ENCODE results near the gene HOXD8.

Gene HOXD8

GRCh38 chr2:176164611-176165369 is 35.3 kb downstream of the HOXD8 start:
- Histone ChIP-seq H3K4me1 (ENCODE audit: control insufficient read depth in 1 of 2, insufficient read depth in 1 of 2, low read depth in 1 of 2, low read length in 1 of 2) (peaks cover 4 to 7% of the 10 kb centered on the region in 2 experiments), H3K27me3 (peaks cover 100% of the 10 kb centered on the region), H3K4me3 (ENCODE audit: low read depth in 1 of 2, low read length in 1 of 2) (no peak overlapping the region)

DNA sequence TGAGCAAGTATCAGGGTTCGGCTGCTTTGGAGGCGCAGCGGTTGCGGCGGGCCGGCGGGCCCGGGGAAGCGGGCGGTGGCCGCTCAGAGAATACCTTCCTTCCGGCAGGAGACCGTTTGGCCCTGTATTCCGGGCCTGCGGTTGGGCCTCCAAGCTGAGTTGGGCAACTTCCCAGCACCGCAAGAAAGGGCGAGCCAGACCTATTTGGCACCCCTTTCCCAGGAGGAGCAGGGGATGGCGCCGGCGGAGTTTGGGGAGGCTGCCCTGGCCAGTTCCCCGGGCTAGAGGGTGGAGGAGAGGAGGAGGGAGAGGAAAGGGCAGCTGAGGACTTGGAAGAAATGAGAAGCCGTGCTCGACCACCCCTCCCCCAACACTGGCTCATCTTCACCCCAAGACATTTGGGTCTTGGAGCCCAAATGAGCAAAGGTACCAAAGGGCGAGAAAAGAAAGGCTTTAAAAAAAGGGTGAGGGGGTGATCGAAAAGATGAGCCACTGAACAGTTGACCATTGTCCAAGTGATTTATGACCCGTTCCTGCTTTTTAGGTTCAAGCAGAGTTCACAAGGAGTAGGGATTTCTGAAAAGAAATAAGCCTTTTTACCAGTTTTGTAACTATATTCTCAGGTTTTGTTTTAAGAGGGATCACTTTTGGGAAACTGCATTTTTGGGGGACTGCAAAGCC is 36.0 kb downstream of the HOXD8 start:
- TF ChIP-seq, protein P1, sequence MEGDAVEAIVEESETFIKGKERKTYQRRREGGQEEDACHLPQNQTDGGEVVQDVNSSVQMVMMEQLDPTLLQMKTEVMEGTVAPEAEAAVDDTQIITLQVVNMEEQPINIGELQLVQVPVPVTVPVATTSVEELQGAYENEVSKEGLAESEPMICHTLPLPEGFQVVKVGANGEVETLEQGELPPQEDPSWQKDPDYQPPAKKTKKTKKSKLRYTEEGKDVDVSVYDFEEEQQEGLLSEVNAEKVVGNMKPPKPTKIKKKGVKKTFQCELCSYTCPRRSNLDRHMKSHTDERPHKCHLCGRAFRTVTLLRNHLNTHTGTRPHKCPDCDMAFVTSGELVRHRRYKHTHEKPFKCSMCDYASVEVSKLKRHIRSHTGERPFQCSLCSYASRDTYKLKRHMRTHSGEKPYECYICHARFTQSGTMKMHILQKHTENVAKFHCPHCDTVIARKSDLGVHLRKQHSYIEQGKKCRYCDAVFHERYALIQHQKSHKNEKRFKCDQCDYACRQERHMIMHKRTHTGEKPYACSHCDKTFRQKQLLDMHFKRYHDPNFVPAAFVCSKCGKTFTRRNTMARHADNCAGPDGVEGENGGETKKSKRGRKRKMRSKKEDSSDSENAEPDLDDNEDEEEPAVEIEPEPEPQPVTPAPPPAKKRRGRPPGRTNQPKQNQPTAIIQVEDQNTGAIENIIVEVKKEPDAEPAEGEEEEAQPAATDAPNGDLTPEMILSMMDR (IDR thresholded peaks at IDR 0.05), result no peak
- Histone ChIP-seq H3K27me3 (peaks cover 100% of the 10 kb centered on the region), H3K4me1 (ENCODE audit: control insufficient read depth in 1 of 2, insufficient read depth in 1 of 2, low read depth in 1 of 2, low read length in 1 of 2) (peaks cover 4 to 7% of the 10 kb centered on the region in 2 experiments), H3K9me3 (no peaks in the 10 kb centered on the region), H3K4me3 (ENCODE audit: low read depth in 1 of 2, low read length in 1 of 2) (no peak overlapping the region), H3K36me3 (no peaks in the 10 kb centered on the region), H3K27ac (no peak overlapping the region)

More at GRCh38 chr2:176164611-176165369, 35.3 kb downstream of the HOXD8 start:
- H3K36me3 ChIP-seq, result no peaks in the 10 kb centered on the region
- no peak overlapping the region for H3K27ac ChIP-seq
- no peaks in the 10 kb centered on the region for H3K9me3 ChIP-seq
- TF ChIP-seq, protein P1 (IDR thresholded peaks at IDR 0.05), result no peak

GRCh38 chr2:176166272-176166671 is 36.8 kb downstream of the HOXD8 start:
- H3K27me3 ChIP-seq, result peaks cover 100% of the 10 kb centered on the region
- TF ChIP-seq, protein P1 (IDR thresholded peaks at IDR 0.05), result no peak
- no peaks in the 10 kb centered on the region for H3K36me3 ChIP-seq
- no peaks in the 10 kb centered on the region for H3K9me3 ChIP-seq
- H3K4me3 ChIP-seq (ENCODE audit: low read depth in 1 of 2, low read length in 1 of 2), result no peak overlapping the region
- H3K27ac ChIP-seq, result no peak overlapping the region
- H3K4me1 ChIP-seq (ENCODE audit: control insufficient read depth in 1 of 2, insufficient read depth in 1 of 2, low read depth in 1 of 2, low read length in 1 of 2), result peaks cover 4 to 7% of the 10 kb centered on the region in 2 experiments

DNA sequence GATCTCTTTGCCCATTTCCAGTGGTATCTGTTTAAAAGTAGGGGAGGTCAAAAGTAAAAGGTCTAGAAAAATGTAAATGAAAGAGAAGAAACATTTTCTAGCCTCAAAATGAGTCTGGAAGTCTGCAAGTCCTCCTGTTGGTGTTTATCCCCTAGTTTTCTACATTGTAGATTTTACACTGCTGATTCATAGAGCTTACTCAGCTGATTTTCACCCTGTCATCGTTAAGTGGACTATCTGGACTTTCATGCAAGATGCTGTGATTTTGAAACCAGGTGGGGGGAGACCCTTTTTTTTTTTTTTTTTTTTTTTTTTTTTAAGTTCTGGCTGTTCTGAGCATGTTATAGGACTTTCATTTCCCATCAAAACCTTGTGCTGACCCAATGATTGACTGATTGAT is 37.9 kb downstream of the HOXD8 start:
- H3K4me3 ChIP-seq (ENCODE audit: low read depth in 1 of 2, low read length in 1 of 2), result no peak overlapping the region
- H3K27ac ChIP-seq, result no peak overlapping the region
- H3K9me3 ChIP-seq, result no peaks in the 10 kb centered on the region
- H3K36me3 ChIP-seq, result no peaks in the 10 kb centered on the region
- TF ChIP-seq, protein P1 (IDR thresholded peaks at IDR 0.05), result no peak
- H3K4me1 ChIP-seq (ENCODE audit: control insufficient read depth in 1 of 2, insufficient read depth in 1 of 2, low read depth in 1 of 2, low read length in 1 of 2), result peaks cover 4 to 7% of the 10 kb centered on the region in 2 experiments
- peaks cover 100% of the 10 kb centered on the region for H3K27me3 ChIP-seq

- no peaks in the 10 kb centered on the region for H3K36me3 ChIP-seq
- TF ChIP-seq, protein P1 (IDR thresholded peaks at IDR 0.05), result no peak
- H3K27me3 ChIP-seq, result peaks cover 100% of the 10 kb centered on the region
- H3K4me3 ChIP-seq (ENCODE audit: low read depth in 1 of 2, low read length in 1 of 2), result no peak overlapping the region
- H3K27ac ChIP-seq, result no peak overlapping the region
- H3K9me3 ChIP-seq, result no peaks in the 10 kb centered on the region
- peaks cover 4 to 7% of the 10 kb centered on the region in 2 experiments for H3K4me1 ChIP-seq (ENCODE audit: control insufficient read depth in 1 of 2, insufficient read depth in 1 of 2, low read depth in 1 of 2, low read length in 1 of 2)
Measured at GRCh38 chr2:176169181-176169580, 39.7 kb downstream of the HOXD8 start.

Measured in neutrophil (primary cell).